CD8-positive, alpha-beta memory T cell (primary cell): ENCODE results near the gene ECI1. TPM values are rescaled to one million over a fixed set of nuclear protein-coding genes. Genes with fewer than 3 reads are reported as not detected.
A peak's percentile ranks its signal among the peaks of the same experiment; 100 is the strongest.
"Not testable (repeated sequence)": the region's sequence is repeated elsewhere in the genome, so short reads cannot be mapped to it uniquely, and the experiment has no call there.

Experiments used
- CTCF ChIA-PET: fragments of 350-600 bp; sonication (Branson Sonifier 250); formaldehyde crosslinking; loops from one replicate; lab custom pipeline; 2021; ENCODE audit warnings: antibody characterized with exemption; lab: Charles Lee
- POLR2A ChIA-PET: fragments of 350-600 bp; sonication (Branson Sonifier 250); formaldehyde crosslinking; loops from one replicate; lab custom pipeline; 2021; ENCODE audit warnings: antibody characterized with exemption; lab: Charles Lee
- DNase-seq, 5 donors: peaks; one replicate each; pipeline versions ENCODE4 v3.0.0 to v3.0.0-alpha.2; 2020 to 2022; ENCODE audit warnings: mixed read lengths in 1 of 5
- H3K27ac ChIP-seq: one replicate; pipeline ENCODE4 v1.7.0; 2013; ENCODE audit warnings: low read depth, mild to moderate bottlenecking, low read length, moderate library complexity
- H3K27me3 ChIP-seq: 2 replicates; pipeline ENCODE4 v1.7.0; 2013; ENCODE audit warnings: low read length, mild to moderate bottlenecking; ENCODE audit not compliant: insufficient read depth, poor library complexity, severe bottlenecking
- H3K36me3 ChIP-seq: 2 replicates; pipeline ENCODE4 v1.7.0; 2013; ENCODE audit warnings: mild to moderate bottlenecking, low read length, moderate library complexity; ENCODE audit not compliant: insufficient read depth
- H3K4me1 ChIP-seq: 2 replicates; pipeline ENCODE4 v1.7.0; 2013; ENCODE audit warnings: mild to moderate bottlenecking, low read length, moderate library complexity; ENCODE audit not compliant: insufficient read depth
- H3K4me3 ChIP-seq: 2 replicates; pipeline ENCODE4 v1.7.0; 2013; ENCODE audit warnings: mild to moderate bottlenecking, low read length
- H3K9me3 ChIP-seq: 2 replicates; pipeline ENCODE4 v1.7.0; 2013; ENCODE audit warnings: mild to moderate bottlenecking, low read length
- H3K27ac Mint-ChIP-seq, 8 donors: one replicate each; pipeline ENCODE4 v1.8.0; 2020 to 2021; ENCODE audit warnings: mixed read lengths in 8 of 8, mild to moderate bottlenecking in 6 of 8, inconsistent platforms in 3 of 8, moderate library complexity in 3 of 8
- H3K27me3 Mint-ChIP-seq, 2 donors: one replicate each; pipeline ENCODE4 v1.8.0; 2020 to 2021; ENCODE audit warnings: mixed read lengths in 2 of 2, mild to moderate bottlenecking in 1 of 2, moderate library complexity in 1 of 2
- H3K36me3 Mint-ChIP-seq, 3 donors: one replicate each; pipeline ENCODE4 v1.8.0; 2020 to 2021; ENCODE audit warnings: mixed read lengths in 3 of 3, inconsistent platforms in 1 of 3, mild to moderate bottlenecking in 1 of 3
- H3K4me1 Mint-ChIP-seq, 3 donors: one replicate each; pipeline ENCODE4 v1.8.0; 2020 to 2021; ENCODE audit warnings: mixed read lengths in 3 of 3, inconsistent platforms in 1 of 3, mild to moderate bottlenecking in 1 of 3
- H3K4me3 Mint-ChIP-seq, 7 donors: one replicate each; pipeline ENCODE4 v1.8.0; 2020 to 2021; ENCODE audit warnings: mixed read lengths in 7 of 7, mild to moderate bottlenecking in 6 of 7, moderate library complexity in 4 of 7, inconsistent platforms in 2 of 7
- H3K9me3 Mint-ChIP-seq, 5 donors: one replicate each; pipeline ENCODE4 v1.8.0; 2020 to 2022; ENCODE audit warnings: mixed read lengths in 5 of 5, mild to moderate bottlenecking in 3 of 5, moderate library complexity in 2 of 5, inconsistent platforms in 1 of 5
- polyA plus RNA-seq: library from polyadenylated mRNA; unstranded; fragments of 300-500 nt; fragmentation: Illumina TruSeq; gene quantifications from one replicate; pipeline ENCODE4 v1.2.3, GENCODE V29; 2021
- total RNA-seq, 2 experiments: library from RNA; stranded (reverse); gene quantifications; one replicate each; pipeline ENCODE4 v1.2.3, GENCODE V29; 2021

The ECI1 gene
- total and polyA plus RNA-seq, 3 experiments from 2014 or later = 30.3 to 45.9 (median 33.1) TPM

DNA sequence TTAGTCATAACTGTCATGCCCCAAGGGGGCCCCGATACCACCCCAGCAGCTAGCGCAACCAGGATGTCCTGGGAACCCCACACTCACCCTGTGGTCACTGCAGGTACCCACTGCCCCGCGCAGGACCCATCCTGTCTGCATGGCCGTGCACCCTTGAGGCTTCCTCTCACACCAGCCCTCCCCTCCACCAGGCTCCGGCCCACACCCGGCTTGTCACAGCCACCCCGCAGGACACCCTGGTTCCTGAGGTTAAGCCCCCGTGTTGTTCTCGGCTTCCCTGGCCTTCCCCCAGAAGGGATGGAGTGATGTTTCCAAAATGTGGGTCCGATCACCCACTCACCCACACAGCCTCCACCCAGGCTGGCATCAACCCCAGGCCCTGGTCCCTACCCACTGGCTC, 7.6 kb downstream of the ECI1 start:
- Histone ChIP-seq H3K27ac (no peak overlapping the region), H3K9me3 (no peaks in the 10 kb centered on the region), H3K4me1 (no peaks in the 10 kb centered on the region), H3K27me3 (no peaks in the 10 kb centered on the region), H3K4me3 (no peak overlapping the region), H3K36me3 (peaks cover 5% of the 10 kb centered on the region)
- no peak overlapping the region for H3K4me3 Mint-ChIP-seq
- H3K9me3 Mint-ChIP-seq = no peaks in the 10 kb centered on the region
- no peak overlapping the region for H3K27ac Mint-ChIP-seq
- DNase-seq = no peak
- no peaks in the 10 kb centered on the region for H3K4me1 Mint-ChIP-seq
- peaks cover 0 to 35% (median 3%) of the 10 kb centered on the region in 3 donors for H3K36me3 Mint-ChIP-seq
- ChIA-PET POLR2A (no interaction called here), CTCF (no interaction called here)
- H3K27me3 Mint-ChIP-seq = no peaks in the 10 kb centered on the region

DNA sequence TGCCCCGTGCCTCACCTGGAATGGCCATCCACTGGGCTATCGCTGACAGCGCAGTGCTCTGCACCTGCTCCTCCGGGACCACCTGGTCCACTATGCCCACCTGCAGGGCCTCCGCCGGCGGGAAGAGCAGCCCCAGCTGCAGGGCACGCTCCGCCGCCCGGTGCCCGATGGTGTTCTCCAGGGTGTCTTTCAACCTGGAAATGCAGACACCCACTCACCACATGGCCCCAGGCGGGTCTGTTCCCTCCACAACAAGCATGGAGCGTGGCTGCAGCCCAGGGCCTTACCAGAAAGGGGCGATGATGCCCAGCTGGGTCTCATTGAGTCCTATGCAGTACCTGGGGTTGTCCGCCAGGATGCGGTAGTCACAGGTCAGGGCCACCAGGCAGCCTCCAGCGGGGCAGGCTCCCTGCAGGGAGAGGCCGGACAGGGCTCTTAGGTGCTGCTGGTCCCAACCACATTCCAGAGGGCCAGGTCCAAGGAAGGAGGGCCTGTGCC, 8.3 kb downstream of the ECI1 start:
- Histone ChIP-seq H3K36me3 (peaks cover 5% of the 10 kb centered on the region), H3K27ac (no peak overlapping the region), H3K4me3 (no peak overlapping the region), H3K27me3 (no peaks in the 10 kb centered on the region), H3K9me3 (no peaks in the 10 kb centered on the region), H3K4me1 (no peaks in the 10 kb centered on the region)
- Mint-ChIP-seq H3K9me3 (no peaks in the 10 kb centered on the region), H3K4me1 (no peaks in the 10 kb centered on the region), H3K4me3 (no peak overlapping the region), H3K27me3 (no peaks in the 10 kb centered on the region), H3K27ac (no peak overlapping the region), H3K36me3 (peaks cover 0 to 35% (median 3%) of the 10 kb centered on the region in 3 donors)
- CTCF ChIA-PET = no interaction called here
- POLR2A ChIA-PET = no interaction called here
- no peak for DNase-seq

- Histone ChIP-seq H3K36me3 (peaks cover 5% of the 10 kb centered on the region), H3K27ac (no peak overlapping the region), H3K9me3 (no peaks in the 10 kb centered on the region), H3K4me1 (no peaks in the 10 kb centered on the region), H3K4me3 (no peak overlapping the region), H3K27me3 (no peaks in the 10 kb centered on the region)
- H3K36me3 Mint-ChIP-seq = peaks cover 0 to 35% (median 3%) of the 10 kb centered on the region in 3 donors
- no peak for DNase-seq
- no peaks in the 10 kb centered on the region for H3K27me3 Mint-ChIP-seq
- no peaks in the 10 kb centered on the region for H3K9me3 Mint-ChIP-seq
- no peak overlapping the region for H3K27ac Mint-ChIP-seq
- ChIA-PET POLR2A (no interaction called here), CTCF (no interaction called here)
- no peaks in the 10 kb centered on the region for H3K4me1 Mint-ChIP-seq
- no peak overlapping the region for H3K4me3 Mint-ChIP-seq
Observed at GRCh38 chr16:2242598-2242997, 8.8 kb downstream of the ECI1 start.

- H3K27me3 Mint-ChIP-seq, H3K27me3 ChIP-seq, H3K9me3 ChIP-seq, H3K36me3 ChIP-seq, DNase-seq, H3K9me3 Mint-ChIP-seq, POLR2A ChIA-PET, H3K4me3 ChIP-seq, H3K4me1 ChIP-seq, H3K4me1 Mint-ChIP-seq, CTCF ChIA-PET, H3K27ac ChIP-seq: not testable (repeated sequence)
- Mint-ChIP-seq H3K27ac (peak overlapping the region in 1 of 8 donors; percentile 74), H3K36me3 (peaks cover 0 to 29% (median 3%) of the 10 kb centered on the region in 3 donors), H3K4me3 (peak overlapping the region in 1 of 7 donors; percentile 27)
Observed at GRCh38 chr16:2240331-2240730, 11.1 kb downstream of the ECI1 start.

GRCh38 chr16:2238838-2239675, 12.3 kb downstream of the ECI1 start:
- no peaks in the 10 kb centered on the region for H3K27me3 ChIP-seq
- H3K9me3 ChIP-seq = no peaks in the 10 kb centered on the region
- H3K4me3 ChIP-seq = no peak overlapping the region
- H3K9me3 Mint-ChIP-seq = no peaks in the 10 kb centered on the region
- peaks cover 0 to 34% (median 3%) of the 10 kb centered on the region in 3 donors for H3K36me3 Mint-ChIP-seq
- DNase-seq = no peak
- H3K27me3 Mint-ChIP-seq = no peaks in the 10 kb centered on the region
- H3K27ac ChIP-seq = no peak overlapping the region
- H3K4me1 Mint-ChIP-seq = peaks cover 0 to 3% (median 0%) of the 10 kb centered on the region in 3 donors
- POLR2A ChIA-PET = no interaction called here
- H3K4me3 Mint-ChIP-seq = no peak overlapping the region
- no peaks in the 10 kb centered on the region for H3K4me1 ChIP-seq
- H3K36me3 ChIP-seq = peaks cover 5% of the 10 kb centered on the region
- CTCF ChIA-PET = interaction anchor here (1.4 to 2.0 kb wide), 2 partner anchors 12 to 44 kb away, joined by 4 to 6 read pairs; partner anchors contain the start of gene ECI1
- H3K27ac Mint-ChIP-seq = no peak overlapping the region

DNA sequence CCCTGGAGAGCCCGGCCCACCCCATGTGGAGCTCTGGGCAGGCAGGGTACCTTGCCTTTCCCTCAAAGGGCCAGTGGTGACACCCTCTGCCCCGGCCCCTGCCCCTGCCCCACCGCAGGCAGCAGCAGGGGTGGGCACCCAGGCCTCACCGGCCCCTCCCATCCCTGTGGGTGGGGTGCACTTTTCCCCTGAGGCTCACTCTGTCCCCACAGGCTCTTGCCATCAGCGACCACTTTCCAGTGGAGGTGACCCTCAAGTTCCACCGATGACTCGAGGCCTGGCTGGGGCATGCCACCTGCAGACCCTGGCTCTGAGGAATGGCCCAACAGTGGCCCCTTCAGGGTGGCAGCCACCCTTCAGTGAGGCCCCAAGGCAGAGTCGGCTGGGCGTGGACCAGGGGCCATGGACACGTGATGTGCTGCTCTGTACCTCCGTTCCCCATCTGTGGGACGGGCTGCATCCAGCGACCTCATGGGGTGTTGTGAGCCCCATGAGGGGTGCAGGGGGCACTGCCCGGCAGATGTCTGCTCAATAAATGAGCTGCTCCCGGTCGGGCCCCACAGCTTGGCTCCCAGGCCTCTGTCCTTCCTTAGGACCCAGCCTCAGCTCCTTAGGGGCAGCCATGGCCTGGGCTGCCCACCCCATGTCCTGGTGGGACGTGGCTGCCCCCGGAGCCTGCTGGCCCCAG, 13.1 kb downstream of the ECI1 start:
- no peak for DNase-seq
- ChIA-PET POLR2A (no interaction called here), CTCF (interaction anchor here (1.4 to 2.0 kb wide), 2 partner anchors 13 to 43 kb away, joined by 4 to 6 read pairs; partner anchors contain the start of gene ECI1)
- peaks cover 0 to 3% (median 0%) of the 10 kb centered on the region in 3 donors for H3K4me1 Mint-ChIP-seq
- Histone ChIP-seq H3K4me1 (no peaks in the 10 kb centered on the region), H3K9me3 (no peaks in the 10 kb centered on the region), H3K27me3 (no peaks in the 10 kb centered on the region), H3K27ac (no peak overlapping the region), H3K36me3 (peaks cover 5% of the 10 kb centered on the region), H3K4me3 (no peak overlapping the region)
- no peaks in the 10 kb centered on the region for H3K27me3 Mint-ChIP-seq
- no peak overlapping the region for H3K27ac Mint-ChIP-seq
- H3K4me3 Mint-ChIP-seq = no peak overlapping the region
- no peaks in the 10 kb centered on the region for H3K9me3 Mint-ChIP-seq
- H3K36me3 Mint-ChIP-seq = peaks cover 0 to 34% (median 3%) of the 10 kb centered on the region in 3 donors

- Histone ChIP-seq H3K36me3 (peaks cover 1% of the 10 kb centered on the region), H3K27me3 (no peaks in the 10 kb centered on the region), H3K4me3 (no peak overlapping the region), H3K4me1 (no peaks in the 10 kb centered on the region), H3K27ac (no peak overlapping the region), H3K9me3 (no peaks in the 10 kb centered on the region)
- POLR2A ChIA-PET = no interaction called here
- CTCF ChIA-PET = no interaction called here
- Mint-ChIP-seq H3K4me1 (peaks cover 0 to 3% (median 0%) of the 10 kb centered on the region in 3 donors), H3K27ac (no peak overlapping the region), H3K9me3 (no peaks in the 10 kb centered on the region), H3K36me3 (peaks cover 0 to 31% (median 3%) of the 10 kb centered on the region in 3 donors), H3K4me3 (no peak overlapping the region), H3K27me3 (no peaks in the 10 kb centered on the region)
- DNase-seq = no peak
Observed at GRCh38 chr16:2237493-2238149, 13.8 kb downstream of the ECI1 start.
